ENCODE measurements around the gene ICAM4. TPM values are rescaled to one million over a fixed set of nuclear protein-coding genes. Genes with fewer than 3 reads are reported as not detected.

The ICAM4 gene
- total RNA-seq, 2 experiments from 2014 or later: 0.38 TPM; not detected in 1

DNA sequence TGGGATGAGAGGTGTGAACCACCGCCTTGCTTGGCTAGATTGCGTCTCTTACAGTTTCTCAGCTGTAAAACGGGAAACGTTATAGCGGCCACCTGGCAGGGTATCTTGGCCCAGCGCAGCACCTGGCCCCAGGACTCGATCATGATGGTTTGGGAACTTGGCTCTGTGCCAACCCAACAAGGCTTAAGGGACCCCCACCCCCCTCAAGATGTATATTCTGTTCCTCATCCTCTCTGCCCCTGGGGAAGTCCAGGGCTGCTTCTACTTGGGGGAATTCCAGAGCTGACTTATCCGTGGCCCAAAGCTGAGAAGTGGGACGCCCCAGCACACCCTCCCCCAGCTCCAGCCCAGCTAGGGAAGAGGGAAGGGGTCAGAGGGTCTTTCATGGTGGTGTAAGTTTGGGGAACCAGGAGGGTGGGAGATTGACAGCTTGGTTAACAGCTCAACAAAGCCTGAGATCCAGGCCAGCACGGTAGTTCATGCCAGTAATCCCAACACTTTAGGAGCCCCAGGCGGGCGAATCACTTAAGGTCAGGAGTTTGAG is 15.1 kb upstream of the ICAM4 start:
- H3K79me2 ChIP-seq (ENCODE audit: insufficient read depth, low read depth, low read length): 0 out of 2 replicates have a peak, but pooled peaks cover 5% of the 10 kb centered on the region
- H4K20me1 ChIP-seq (ENCODE audit: insufficient read depth, low read length): no peaks in the 10 kb centered on the region
- peaks cover 31% of the 10 kb centered on the region for H3K4me1 ChIP-seq (ENCODE audit: insufficient read depth, low read length, poor library complexity, severe bottlenecking)
- intact Hi-C loops (cut with micrococcal nuclease; ENCODE audit: unreplicated experiment): no loop called here
- CTCF ChIA-PET (ENCODE audit: unreplicated experiment): interaction anchor here (0.8 to 1.3 kb wide), 5 partner anchors 13 to 154 kb away, joined by 3 to 4 read pairs (median 3); no protein-coding TSS in a partner anchor
- H3K27ac ChIP-seq (ENCODE audit: low read depth, low read length, poor library complexity, severe bottlenecking): peak overlapping the region; percentile 75
- POLR2A ChIA-PET: interaction anchor here (0.6 to 2.4 kb wide), 12 partner anchors 9 to 179 kb away, joined by 3 to 14 read pairs (median 4); partner anchors contain the start of genes ICAM4, ICAM5, RAVER1 and TYK2
- H3K36me3 ChIP-seq (ENCODE audit: insufficient read depth, low read length): 0 out of 2 replicates have a peak, but pooled peaks cover 3% of the 10 kb centered on the region
- TSS peak; percentile 90 for BruUV-seq (replicated peaks)
- peak overlapping the region; percentile 86 for H3K4me2 ChIP-seq (ENCODE audit: low read length)
- peak overlapping the region; percentile 59; the same call in 1 of the 2 replicates for H2AFZ ChIP-seq (ENCODE audit: low read length)
- peak overlapping the region; percentile 66 for H3K4me3 ChIP-seq (ENCODE audit: low read depth, low read length, poor library complexity, severe bottlenecking)
- H3K9me2 ChIP-seq (ENCODE audit: insufficient read depth, low read length): no peaks in the 10 kb centered on the region
- peak; percentile 90 for DNase-seq (ENCODE audit: low spot score)
- TF ChIP-seq, protein P1, sequence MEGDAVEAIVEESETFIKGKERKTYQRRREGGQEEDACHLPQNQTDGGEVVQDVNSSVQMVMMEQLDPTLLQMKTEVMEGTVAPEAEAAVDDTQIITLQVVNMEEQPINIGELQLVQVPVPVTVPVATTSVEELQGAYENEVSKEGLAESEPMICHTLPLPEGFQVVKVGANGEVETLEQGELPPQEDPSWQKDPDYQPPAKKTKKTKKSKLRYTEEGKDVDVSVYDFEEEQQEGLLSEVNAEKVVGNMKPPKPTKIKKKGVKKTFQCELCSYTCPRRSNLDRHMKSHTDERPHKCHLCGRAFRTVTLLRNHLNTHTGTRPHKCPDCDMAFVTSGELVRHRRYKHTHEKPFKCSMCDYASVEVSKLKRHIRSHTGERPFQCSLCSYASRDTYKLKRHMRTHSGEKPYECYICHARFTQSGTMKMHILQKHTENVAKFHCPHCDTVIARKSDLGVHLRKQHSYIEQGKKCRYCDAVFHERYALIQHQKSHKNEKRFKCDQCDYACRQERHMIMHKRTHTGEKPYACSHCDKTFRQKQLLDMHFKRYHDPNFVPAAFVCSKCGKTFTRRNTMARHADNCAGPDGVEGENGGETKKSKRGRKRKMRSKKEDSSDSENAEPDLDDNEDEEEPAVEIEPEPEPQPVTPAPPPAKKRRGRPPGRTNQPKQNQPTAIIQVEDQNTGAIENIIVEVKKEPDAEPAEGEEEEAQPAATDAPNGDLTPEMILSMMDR (conservative IDR thresholded peaks at IDR 0.05; ENCODE audit: low read length): no peak
- TF ChIP-seq EZH2phosphoT487 (IDR thresholded peaks at IDR 0.05; ENCODE audit: borderline replicate concordance, low read depth, low read length): no peak
- H3K9me3 ChIP-seq (ENCODE audit: low read length): no peaks in the 10 kb centered on the region

DNA sequence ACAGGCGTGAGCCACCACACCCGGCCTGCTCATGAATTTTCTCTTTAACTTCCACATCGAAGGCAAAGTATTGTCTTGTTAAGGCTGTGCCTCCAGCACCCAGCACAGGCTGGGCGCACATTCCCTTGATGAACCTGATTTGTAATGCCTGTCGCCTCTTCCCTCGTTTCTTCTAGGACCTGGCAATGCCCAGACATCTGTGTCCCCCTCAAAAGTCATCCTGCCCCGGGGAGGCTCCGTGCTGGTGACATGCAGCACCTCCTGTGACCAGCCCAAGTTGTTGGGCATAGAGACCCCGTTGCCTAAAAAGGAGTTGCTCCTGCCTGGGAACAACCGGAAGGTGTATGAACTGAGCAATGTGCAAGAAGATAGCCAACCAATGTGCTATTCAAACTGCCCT is 12.2 kb upstream of the ICAM4 start:
- POLR2A ChIA-PET: no interaction called here

More for the DNA sequence above, 12.2 kb upstream of the ICAM4 start:
- Histone ChIP-seq H3K9me3 (ENCODE audit: low read length) (no peaks in the 10 kb centered on the region), H3K36me3 (ENCODE audit: insufficient read depth, low read length) (0 out of 2 replicates have a peak, but pooled peaks cover 3% of the 10 kb centered on the region), H3K79me2 (ENCODE audit: insufficient read depth, low read depth, low read length) (0 out of 2 replicates have a peak, but pooled peaks cover 5% of the 10 kb centered on the region), H3K4me2 (ENCODE audit: low read length) (no peak overlapping the region), H3K4me1 (ENCODE audit: insufficient read depth, low read length, poor library complexity, severe bottlenecking) (peaks cover 29% of the 10 kb centered on the region), H2AFZ (ENCODE audit: low read length) (no peak overlapping the region), H3K9me2 (ENCODE audit: insufficient read depth, low read length) (no peaks in the 10 kb centered on the region), H3K27ac (ENCODE audit: low read depth, low read length, poor library complexity, severe bottlenecking) (no peak overlapping the region), H3K4me3 (ENCODE audit: low read depth, low read length, poor library complexity, severe bottlenecking) (no peak overlapping the region), H4K20me1 (ENCODE audit: insufficient read depth, low read length) (no peaks in the 10 kb centered on the region)
- intact Hi-C loops (cut with micrococcal nuclease; ENCODE audit: unreplicated experiment): no loop called here
- CTCF ChIA-PET (ENCODE audit: unreplicated experiment): no interaction called here
- TF ChIP-seq, protein P1 (conservative IDR thresholded peaks at IDR 0.05; ENCODE audit: low read length): no peak
- TF ChIP-seq EZH2phosphoT487 (IDR thresholded peaks at IDR 0.05; ENCODE audit: borderline replicate concordance, low read depth, low read length): no peak
- no TSS peak for BruUV-seq (replicated peaks)
- DNase-seq (ENCODE audit: low spot score): no peak

Measured in OCI-LY7 (cell line).